CD4-positive, alpha-beta T cell treated with Interferon alpha-2 for 1 hour (primary cell): ENCODE data around the gene GNB3.

ENCODE experiments used
- DNase-seq, 2 donors: peaks; one replicate each; pipeline ENCODE4 v3.0.0-alpha.2; 2020 to 2022

Gene GNB3

DNA sequence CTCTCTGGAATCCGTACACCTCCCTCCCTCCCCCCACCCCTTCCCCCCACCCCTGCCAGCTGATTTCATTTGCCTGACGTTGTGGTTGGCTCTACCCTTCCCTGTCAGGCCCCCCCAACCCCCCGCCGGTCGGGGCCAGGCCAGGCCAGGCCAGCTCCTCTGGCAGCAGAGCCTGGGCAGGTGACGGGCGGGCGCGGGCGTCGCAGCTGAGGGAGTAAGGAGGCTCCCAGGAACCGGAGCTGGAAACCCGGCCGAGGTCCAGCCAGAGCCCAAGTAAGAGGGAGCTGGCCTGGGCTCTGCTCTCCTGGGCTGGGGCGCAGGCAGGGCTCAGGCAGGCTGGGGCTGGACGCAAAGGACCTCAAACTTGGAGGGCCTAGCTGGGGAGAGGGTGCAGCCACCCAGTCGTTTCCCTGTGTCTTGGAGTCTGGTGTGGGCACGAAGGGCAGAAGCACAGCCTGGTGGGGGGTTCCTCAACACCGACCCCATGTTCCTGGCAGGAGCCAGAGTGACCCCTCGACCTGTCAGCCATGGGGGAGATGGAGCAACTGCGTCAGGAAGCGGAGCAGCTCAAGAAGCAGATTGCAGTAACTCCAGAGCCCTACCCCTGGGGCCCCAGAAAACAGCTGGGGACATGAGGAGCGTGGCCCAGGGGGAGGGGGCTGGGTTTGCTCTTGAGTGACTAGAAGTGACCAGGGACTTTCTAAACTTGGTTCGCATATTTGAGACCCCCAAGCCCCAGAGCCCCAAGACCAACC is at the start of gene GNB3:
TSS of gene GNB3 (plus strand) at position 165 of the 755 bp plus-strand sequence. CDS start at position 528, 363 bp downstream.
- DNase-seq, result no peak

DNA sequence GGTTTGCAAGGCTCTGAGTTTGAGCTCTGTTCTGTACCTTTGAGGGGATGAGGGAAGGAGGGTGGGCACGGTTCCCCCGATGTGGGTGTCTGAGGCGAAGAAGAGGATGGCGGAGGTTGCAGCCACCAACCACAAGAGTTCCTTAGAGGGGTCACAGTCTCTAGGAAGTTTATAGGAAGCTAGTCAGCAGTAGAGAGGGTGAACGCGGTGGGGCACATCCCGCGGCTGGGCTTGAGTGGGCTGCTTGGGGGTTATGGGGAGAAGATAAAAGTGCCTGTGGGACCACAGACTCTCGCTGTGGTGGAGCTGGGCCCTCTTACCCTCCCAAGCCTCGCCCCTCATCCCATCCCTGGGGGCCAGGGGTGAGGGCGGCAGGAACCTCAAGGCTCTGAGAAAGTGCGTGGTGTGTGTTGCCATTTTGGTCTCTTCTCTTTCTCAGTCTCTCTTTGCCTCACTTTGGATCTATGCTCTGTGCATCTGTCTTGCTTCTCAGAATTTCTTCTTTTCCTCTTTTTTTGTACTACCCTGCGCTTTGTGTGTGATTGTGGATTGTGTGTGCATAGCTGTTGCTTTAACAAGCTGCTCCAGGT is 48.7 kb upstream of the GNB3 start:
- DNase-seq, result no peak

DNA sequence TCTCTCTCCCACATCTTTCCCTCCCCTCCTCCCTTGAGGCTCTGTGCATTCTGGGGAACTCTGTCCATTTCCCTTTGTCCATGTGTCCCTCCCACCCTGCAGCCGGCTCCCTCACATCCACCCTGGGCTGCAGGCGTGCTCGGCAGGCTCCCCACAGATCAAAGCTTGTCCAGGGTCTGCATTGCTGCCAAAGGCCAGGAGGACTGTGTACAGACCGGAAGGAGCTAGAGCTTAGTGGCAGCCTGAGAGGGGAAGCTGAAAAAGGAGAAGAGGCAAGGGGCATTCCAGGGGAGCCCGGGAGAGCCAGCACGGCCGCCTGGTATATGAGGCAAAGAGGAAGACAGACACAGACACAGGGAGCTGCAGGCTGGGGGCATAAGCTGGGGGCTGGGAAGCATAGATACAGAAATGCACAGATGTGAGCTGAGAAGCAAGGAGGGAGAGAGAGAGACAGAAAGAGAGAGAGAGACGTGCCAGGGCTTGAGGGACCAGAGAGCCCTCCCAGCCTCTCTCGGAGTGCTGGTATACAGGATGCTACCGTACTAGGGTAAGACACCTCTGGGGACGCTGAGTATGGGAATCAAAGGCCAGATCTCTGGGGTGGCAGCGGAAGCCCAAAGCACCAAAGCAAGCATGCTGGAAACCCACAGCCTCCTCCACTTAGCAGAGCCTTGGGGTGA is 48.1 kb upstream of the GNB3 start:
- peak; percentile 54 to 57 for DNase-seq

DNA sequence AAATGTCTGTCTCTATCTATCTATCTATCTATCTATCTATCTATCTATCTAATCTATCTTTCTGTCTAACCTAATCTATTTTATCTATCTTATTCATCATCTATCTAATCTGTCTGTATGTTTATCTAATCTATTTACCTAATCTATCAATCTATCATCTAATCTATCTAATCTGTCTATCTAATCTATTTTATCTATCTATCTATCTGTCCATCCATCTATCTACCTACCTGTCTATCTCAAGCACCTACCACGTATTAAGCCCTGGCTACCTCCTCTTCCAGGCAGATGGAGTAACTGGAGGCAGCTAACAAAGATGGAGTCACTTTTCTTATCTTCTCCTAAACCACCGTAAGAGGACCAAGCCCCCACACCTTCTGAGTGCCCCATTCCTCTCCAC is 45.6 kb upstream of the GNB3 start:
- DNase-seq, result no peak

DNA sequence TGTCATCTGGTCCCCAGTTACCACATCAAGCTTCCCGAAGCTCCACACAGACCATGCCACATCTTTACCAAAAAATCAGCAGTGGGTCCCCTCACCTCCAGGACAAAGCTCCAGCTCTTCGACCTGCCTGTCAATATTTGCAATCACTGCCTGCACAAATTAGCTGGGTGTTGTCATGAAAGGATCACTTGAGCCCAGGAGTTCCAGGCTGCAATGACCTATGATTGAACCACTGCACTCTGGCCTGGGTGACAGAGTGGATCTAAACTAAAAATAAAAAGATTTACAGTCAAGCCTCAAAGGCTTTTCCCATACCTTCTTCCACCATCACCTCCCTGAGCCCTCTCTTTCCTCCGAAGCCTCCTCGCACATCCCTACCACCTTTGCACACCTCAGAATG is 44.1 kb upstream of the GNB3 start:
- no peak for DNase-seq

DNA sequence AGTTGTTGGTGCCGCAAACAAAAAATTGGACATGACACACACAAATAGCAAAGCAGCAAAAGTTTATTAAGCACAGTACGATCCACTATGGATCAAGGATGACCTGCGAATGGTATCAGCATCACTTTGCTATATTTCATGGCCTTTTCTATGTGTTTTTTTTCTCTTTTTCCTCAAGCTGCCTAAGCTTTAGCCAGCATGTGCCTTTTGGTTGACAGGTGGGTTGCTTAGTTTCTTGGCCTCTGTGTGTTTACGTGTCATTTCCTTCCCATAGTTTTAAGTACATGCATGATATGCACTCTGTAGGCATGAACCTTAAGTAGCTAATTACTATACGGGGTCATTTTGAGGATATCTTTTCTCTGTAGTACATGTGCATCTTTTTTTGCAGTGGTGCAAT is 41.6 kb upstream of the GNB3 start:
- DNase-seq, result no peak

DNA sequence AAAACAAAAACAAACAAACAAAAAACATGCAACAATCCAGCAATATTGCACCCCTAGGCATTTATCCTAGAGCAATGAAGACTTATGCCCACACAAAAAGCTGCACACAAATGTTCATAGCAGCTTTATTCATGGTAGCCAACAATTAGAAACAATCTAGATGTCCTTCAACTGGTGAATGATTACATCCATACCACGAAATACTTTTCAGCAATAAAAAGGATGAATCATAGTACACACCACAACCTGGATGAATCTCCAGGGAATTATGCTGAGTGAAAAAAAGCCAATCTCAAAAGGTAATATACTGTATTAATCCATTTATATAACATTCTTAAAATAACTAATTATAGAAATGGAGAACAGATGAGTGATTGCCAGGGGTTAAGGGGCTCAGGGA is 33.6 kb upstream of the GNB3 start:
- DNase-seq, result no peak

DNA sequence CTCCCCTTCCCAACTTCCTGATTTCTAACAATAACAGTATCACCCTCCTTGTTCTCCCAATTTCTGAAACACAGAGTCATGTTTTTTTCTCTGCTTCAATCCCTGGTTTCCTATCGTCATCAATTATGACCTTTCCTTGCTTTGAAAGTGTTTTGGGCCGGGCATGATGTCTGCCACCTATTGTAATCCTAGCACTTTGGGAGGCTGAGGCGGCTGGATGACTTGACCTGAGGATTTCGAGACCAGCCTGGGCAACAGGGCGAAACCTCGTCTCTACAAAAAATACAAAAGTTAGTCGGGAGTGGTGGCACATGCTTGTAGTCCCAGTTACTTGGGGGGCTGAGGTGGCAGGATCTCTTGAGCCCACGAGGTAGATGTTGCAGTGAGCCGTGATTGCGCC is 31.7 kb upstream of the GNB3 start:
- no peak for DNase-seq

DNA sequence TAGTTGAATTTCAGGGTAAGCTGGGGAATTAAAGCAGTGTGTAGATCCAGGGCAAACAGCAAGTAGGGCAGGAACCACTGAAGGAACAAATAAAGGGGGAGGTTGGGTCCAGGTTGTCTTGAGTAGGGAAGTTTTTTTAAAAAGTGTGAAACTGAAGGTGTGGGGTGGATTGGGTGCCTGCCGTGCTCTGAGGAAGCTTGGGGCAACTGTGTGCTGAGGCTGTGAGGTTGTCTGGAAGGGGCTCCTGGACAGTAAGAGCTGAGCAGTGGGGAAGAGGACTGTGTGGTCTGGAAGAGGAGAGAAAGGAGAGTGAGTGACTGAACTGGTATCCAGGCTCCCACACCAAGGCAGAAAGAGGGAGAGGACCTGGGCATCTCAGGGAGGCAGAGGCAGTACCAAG is 30.0 kb upstream of the GNB3 start:
- DNase-seq, result no peak

DNA sequence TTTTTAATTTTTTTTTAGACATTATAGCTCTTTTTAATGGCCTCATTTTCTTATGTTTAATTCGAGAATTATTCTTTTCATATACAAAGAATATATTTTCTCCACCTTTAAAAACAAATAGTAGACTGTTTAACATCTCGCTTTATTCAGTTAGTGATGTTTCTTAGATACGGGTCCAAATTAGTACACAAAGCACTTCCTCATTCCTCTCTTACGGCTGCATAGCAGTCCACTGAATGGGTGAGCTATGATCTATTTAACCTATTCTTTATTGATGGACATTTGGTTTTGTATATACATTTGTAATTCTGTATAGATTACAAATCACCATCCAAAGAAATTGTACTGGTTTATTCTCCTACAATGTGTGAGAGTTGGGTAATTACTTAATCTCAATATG is 27.4 kb upstream of the GNB3 start:
- no peak for DNase-seq

DNA sequence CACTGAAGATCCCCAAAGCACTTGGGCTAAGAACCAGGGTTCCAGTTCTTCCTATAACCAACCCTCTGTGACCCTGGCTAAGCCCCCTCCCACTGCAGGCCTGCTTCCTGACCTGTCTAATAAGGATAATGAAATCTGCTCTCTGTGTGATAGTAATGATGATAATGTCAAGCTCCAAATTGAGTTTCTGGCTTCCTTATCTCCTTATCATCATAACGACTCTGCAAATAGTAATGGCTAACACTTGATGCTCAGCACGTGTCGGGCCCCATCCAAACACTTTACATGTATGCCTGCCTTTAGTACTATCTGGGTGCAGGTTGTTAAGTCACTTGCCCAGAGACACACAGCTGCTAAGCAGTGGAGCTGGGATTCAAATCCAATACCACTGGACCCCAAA is 24.1 kb upstream of the GNB3 start:
- no peak for DNase-seq

DNA sequence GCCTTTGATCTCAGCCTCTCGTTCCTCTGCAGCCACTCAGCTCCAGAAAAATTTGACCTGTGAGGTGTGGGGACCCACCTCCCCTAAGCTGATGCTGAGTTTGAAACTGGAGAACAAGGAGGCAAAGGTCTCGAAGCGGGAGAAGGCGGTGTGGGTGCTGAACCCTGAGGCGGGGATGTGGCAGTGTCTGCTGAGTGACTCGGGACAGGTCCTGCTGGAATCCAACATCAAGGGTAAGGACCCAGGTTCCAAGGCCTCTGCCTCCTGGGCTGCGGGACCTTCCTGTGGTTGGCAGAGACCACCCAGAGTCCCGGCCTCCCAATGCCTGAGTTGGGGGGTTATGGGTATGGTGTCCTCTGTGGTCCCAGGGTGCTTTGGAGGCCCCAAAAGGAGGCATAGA is 23.6 kb upstream of the GNB3 start:
- DNase-seq, result no peak

DNA sequence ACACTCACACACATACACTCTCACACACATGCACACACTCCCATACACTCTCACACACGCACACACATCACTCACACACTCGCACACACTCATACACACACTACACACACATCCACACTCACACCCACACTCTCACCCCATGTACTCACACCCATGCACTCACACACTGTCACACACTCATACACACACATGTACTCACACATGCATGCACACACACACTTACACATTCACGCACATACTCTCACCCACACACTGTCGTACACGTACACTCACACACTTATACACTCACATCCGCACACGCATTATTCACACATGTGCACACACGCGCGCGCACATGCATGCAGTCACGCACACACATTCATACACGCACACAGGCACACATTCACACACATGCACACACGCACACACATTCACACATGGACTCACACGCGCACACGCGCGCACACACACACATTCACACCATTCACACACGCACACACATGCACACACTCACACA is 23.0 kb upstream of the GNB3 start:
- no peak for DNase-seq

DNA sequence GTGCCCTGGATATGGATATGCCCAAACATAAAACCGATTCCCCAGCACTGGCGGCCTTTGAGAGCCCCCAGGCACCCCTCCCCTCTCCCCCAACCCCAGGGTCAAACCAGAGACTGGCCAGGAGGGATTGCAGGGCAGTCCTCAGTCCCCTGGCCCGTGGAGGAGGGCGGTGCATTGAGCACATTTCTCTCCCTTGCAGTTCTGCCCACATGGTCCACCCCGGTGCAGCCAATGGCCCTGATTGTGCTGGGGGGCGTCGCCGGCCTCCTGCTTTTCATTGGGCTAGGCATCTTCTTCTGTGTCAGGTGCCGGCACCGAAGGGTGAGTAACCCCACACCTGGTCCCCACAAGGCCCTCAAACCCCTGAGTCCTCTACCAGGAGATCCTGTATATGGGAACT is 22.5 kb upstream of the GNB3 start:
- no peak for DNase-seq

DNA sequence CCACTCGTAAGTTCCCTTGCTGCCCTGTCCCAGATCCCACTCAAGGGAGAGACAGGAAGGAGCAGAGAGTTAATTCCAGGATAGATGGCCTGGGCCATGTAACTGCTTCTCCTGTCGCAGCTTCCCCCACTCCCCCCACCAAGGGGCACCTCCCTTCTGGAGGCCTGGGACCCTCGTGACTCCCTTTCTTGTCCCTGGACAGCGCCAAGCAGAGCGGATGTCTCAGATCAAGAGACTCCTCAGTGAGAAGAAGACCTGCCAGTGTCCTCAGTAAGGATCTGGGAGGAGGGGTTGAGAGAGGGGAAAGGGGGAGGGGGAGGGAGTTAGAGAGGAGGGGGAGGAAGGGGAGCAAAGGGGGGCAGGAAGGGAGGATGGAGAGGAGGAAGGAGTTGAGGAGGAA is 22.1 kb upstream of the GNB3 start:
- no peak for DNase-seq

DNA sequence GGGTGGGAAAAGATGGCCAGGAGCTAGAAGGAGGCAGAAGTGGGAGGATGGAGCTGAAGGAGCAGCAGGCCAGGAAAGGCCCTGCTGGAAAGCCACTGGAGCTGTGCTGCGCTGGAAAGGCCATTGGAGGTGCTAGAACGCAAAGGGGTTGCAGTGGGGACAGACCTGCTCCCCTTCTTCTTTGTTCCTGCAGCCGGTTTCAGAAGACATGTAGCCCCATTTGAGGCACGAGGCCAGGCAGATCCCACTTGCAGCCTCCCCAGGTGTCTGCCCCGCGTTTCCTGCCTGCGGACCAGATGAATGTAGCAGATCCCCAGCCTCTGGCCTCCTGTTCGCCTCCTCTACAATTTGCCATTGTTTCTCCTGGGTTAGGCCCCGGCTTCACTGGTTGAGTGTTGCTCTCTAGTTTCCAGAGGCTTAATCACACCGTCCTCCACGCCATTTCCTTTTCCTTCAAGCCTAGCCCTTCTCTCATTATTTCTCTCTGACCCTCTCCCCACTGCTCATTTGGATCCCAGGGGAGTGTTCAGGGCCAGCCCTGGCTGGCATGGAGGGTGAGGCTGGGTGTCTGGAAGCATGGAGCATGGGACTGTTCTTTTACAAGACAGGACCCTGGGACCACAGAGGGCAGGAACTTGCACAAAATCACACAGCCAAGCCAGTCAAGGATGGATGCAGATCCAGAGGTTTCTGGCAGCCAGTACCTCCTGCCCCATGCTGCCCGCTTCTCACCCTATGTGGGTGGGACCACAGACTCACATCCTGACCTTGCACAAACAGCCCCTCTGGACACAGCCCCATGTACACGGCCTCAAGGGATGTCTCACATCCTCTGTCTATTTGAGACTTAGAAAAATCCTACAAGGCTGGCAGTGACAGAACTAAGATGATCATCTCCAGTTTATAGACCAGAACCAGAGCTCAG is 21.4 kb upstream of the GNB3 start:
- no peak for DNase-seq

DNA sequence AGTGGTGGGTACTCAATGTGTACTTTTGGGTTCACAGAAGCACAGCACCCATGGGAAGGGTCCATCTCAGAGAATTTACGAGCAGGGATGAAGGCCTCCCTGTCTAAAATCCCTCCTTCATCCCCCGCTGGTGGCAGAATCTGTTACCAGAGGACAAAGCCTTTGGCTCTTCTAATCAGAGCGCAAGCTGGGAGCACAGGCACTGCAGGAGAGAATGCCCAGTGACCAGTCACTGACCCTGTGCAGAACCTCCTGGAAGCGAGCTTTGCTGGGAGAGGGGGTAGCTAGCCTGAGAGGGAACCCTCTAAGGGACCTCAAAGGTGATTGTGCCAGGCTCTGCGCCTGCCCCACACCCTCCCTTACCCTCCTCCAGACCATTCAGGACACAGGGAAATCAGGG is 20.6 kb upstream of the GNB3 start:
- no peak for DNase-seq

DNA sequence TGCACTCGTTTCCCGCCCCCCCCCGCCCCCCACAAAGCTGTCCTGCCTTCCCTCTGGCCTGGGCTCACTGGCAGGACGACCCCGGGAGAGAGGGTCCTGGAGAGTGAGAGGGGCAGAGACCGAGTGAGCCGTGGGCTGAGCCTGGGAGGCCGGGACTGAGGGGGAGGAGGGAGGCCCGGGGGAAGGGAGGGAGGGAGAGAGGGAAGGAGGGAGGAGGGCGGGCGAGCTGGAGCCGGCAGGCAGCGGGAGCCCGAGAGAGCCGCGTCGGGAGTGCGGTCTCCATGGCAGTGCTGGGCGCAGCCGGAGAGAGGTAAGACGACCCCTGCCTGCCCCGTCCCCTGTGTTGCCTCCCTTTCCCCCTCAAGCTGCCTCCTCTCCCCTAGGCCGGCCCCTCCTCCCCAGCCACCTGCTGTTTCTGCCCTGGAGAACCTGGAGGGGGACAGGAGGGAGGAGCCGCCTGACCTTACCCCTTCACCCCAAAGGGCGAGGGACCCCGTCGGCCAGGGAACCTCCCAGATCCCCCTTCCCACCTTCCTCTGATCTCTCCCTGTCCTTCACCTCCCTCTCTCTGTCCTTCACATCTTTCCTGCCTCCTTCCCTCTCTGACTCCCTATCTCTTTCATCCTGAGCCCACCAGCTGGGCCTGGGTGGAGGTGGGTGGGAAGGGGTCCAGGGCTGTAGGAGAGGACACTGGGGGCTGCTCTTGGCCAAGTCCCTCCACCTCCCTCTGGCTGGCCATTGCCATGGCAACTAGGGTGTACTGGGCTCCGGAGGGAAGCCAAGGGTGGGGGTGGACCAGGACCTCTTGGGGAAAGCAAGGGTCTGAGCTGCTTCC is 18.9 kb upstream of the GNB3 start, which contains the start of gene GPR162:
TSS of gene GPR162 (plus strand) at position 231 of the 835 bp plus-strand sequence. CDS start 2,078 bp downstream, outside the sequence.
- no peak for DNase-seq

DNA sequence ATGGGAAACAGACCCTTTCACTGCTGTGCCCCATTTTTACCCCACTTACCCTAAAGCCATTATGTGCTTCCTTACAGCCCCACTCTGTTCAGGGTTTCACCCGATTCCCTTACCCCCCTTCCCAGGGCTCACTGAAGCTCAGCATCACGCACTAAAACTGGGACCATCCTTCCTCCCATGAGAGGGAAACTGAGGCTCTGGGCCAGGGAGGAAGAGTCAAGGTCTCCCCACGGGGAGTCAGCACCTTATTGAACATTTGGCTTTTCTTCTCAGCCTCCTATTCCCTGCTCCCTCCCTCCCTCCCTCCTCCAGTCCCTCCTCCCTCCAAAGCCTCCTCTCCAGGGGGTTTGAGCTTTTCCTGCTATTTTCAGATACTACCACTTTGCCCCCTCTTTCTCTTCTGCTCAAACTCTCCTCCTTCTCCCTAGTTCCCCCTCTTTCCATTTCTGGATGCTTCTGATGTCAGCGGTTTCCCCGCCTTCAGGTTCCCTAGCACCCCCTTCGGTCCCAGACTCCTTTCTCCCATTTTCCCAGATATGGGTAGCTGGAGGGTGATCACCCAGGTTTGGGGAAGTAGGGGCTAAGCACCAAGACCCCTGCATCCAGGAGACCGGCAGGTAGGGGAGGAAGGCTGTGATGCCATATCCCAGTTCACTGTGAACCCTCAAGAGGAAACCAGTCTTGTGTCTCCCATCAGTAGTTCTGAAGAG is 18.1 kb upstream of the GNB3 start:
- DNase-seq, result no peak

DNA sequence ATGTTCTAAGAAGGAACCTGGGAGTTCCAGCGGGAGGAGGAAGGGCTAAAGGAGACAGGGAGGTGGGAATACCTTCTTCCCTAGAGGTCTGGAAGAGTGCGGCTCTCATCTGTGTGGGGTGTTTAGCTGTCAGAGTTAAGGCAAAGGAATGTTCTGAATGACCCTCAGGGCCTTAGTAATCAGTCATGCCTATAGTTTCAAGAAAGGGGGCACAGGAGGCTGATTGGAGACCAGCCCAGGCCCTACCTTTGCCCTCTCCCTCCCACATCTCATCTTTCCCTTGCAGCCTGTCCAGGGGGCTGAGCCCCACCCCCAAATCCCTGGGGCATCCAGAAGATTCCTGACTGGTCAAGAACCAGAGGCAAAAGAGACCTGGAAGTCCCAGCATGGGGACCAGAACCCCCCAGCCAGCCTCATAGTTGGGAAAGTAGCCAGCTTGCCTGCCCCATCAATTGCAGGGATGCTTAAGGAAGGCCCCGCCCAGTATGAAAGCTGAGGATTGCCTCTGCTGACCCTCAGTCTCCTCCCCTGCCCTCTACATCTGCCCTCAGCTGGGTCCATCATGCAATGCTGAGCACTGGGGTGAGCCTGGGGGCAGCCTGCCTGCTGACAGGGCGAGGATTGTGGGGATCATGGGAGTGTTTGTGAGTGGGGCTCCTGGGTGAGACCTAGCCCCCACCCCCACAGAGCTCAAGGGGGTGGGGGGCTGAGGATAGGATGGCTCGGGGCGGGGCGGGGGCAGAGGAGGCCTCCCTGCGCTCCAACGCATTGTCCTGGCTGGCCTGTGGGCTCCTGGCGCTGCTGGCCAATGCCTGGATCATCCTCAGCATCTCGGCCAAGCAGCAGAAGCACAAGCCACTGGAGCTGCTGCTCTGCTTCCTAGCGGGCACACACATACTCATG is 17.3 kb upstream of the GNB3 start:
- DNase-seq, result no peak
